GM19328 (cell line): ENCODE measurements around the gene IPP.
"Not testable (repeated sequence)": the region's sequence is repeated elsewhere in the genome, so short reads cannot be mapped to it uniquely, and the experiment has no call there.

ENCODE experiments used
- ATAC-seq: cut with Tn5 transposase; IDR thresholded peaks from one replicate; pipeline ENCODE4 v1.9.1; 2021; ENCODE audit warnings: mild to moderate bottlenecking, moderate library complexity; ENCODE audit not compliant: unreplicated experiment

IPP gene

DNA sequence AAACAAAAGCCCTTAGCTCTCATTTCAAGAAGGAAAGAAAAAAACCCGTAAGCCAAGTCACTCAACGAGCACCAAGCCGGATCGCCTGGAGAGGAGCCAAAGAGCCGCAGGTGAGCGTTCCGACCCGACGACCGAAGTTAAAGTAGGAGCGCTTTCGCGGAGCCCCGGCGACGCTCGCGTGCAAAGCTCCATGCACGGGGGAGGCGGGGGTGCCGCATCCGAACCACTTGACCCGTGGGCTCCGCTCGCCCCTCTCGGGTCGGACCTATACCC lies 64.5 kb downstream of the IPP start:
- ATAC-seq: peak; percentile 11

DNA sequence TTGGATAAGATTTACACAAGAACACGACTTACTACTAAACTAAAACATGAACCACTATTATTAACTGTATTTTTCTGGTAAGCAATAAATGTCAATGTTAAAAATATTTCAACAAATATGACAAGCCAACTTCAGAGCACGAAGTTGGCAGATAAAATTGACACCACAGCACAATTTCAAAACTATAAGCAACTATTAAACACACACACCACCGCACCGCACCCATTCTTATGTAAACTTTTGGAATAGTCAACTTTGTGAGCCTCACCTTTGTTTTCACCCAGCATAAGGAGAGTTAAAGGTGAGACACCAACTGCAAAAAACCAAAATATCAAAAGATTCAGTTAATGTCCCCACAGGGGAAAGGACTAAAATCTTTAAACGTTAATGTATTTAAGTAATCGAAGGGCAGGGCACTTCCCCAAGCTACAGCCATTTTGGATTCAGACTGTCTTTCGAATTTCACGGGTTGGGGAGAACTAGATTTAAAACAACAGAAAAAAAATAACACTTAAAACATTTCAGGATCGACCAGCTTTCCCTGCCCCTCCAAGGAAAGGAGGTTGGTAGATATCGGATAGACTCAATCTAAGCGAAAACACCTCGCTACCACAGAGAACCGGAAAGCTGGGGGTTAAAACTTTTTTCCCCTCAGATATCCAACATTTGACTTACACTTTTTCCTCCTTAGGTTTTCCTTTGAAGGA lies 65.0 kb downstream of the IPP start:
- no peak for ATAC-seq

DNA sequence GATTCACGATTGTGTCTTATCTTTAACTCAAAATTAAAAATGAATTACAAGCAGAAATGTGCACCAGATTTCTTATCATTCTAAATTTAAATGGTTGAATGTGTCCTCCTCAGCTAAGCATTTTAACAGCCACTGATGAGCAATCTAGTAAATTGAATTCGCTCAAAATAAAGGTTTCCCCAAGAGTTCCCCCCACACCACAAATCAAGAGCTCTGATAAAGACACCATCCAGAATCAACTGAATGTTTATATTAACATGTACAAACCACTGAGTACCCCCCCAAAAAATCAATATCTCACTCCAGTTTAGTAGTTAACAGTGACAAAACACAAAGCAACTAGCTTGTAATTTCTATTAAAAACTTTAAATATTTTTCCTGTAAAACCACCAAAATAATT lies 66.1 kb downstream of the IPP start:
- ATAC-seq: no peak

DNA sequence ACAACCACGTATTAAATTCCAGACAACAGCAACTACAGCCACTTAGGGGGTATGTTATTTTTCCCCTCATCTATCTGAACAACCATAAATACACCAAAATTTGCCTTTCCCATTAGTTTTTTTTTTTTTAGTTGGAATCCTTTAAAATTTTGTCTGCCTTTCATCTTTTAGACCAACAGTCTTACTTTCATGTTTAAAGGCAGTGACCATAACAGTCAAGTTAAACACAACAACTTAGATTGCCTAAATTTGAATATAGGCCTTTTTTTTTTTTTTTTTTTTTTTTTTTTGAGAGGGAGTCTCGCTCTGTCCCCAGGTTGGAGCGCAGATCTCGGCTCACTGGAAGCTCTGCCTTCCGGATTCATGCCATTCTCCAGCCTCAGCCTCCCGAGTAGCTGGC lies 67.5 kb downstream of the IPP start:
- ATAC-seq: no peak

DNA sequence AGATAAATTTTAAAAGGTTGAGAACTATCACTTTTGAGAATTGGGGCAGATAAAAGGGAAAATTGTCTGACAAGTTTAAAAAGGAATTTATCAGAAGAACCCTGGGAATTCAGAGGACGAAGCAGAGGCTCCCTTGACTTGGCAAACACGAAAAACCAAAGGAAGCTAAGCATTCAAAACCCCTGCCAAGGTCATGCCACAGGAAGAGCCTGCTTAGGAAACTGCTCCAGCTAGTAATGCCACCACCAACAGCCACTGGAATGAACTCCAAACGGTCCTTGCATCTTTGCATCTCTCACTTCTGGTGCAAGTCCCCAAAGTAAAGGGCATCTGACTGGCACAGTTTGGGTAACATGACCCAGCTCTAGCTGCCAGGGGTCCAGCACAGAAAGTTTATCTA lies 71.3 kb downstream of the IPP start:
- ATAC-seq: no peak

DNA sequence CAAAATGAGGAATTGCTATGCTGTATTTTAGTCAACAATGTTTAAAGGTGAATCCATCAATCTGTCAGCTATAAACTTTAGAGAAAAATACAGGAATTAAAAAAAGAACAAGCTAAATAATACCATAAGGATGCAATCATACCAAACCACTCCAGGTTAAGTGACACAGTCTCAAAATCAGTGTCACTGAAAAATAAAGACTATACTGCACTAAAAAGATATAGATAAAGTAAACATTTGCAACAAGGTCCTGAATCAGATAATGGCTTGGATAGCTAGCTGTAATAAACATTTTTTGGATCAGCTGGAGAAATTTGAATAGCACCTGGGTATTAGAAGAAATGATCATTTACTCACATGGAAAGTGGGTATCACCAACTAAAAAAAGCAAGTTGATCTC lies 72.0 kb downstream of the IPP start:
- no peak for ATAC-seq

DNA sequence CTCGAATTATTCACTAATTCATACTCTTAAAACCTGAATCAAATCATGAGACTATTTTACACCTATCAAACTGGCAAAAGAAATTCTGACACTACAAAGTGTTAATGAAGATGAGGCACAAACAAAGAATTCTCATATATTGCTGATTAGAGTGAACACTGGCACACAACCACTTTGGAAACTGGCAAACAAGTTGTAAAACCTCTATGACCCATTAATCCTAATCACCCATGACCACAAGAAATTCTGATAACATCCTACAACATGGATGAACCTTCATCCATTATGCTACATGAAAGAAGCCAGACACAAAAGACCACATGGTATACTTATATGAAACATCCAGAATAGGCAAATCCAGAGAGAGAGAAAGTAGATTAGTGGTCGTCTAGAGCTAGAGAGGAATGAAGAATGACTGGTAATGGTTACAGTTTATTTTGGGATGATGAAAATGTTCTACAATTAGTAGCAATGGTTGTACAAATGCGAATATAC lies 72.7 kb downstream of the IPP start:
- no peak for ATAC-seq

DNA sequence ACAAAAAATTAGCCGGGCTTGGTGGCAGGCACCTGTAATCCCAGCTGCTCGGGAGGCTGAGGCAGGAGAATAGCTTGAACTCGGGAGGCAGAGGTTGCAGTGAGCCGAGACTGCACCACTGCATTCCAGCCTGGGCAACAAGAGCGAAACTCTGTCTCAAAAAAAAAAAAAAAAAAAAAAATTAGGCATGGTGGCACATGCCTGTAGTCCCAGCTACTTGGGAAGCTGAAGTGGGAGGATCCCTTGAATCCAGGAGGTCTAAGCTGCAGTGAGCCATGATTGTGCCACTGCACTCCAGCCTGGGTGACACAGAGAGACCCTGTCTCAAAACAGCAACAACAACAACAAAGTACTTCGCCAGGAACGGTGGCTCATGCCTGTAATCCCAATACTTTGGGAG lies 73.9 kb downstream of the IPP start:
- not testable (repeated sequence) for ATAC-seq

DNA sequence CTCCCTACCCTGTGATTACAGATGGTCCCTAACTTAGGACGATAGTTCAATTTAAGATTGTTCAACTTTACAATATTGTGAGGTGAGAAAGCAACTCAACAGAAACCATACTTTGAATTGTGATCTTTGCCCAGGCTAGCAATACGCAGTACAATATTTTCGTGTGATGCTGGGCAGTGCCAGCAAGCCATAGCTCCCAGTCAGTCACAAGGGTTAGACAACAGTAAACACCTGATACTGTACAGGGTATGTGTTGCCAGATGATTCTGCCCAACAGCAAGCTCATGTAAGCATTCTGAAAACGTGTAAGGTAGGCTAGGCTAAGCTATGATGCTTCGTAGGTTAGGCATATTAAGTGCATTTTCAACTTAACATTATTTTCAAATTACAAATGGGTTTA lies 76.0 kb downstream of the IPP start:
- ATAC-seq: no peak

DNA sequence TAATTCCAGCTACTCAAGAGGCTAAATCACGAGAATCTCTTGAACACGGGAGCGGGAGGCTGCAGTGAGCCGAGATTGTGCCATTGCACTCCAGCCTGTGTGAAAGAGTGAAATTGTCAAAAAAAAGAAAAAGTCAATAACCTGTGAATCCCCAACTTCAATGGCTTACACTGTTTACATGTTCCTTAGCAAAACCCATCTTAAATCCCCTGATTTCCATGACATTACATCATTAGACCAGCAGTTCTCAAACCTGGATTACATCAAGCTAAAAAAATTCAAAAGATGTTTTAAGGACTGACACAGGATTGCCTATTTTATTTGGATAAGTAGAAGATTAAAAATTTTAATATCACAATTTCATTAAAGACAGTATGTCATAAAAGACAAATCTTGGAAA lies 76.5 kb downstream of the IPP start:
- no peak for ATAC-seq

DNA sequence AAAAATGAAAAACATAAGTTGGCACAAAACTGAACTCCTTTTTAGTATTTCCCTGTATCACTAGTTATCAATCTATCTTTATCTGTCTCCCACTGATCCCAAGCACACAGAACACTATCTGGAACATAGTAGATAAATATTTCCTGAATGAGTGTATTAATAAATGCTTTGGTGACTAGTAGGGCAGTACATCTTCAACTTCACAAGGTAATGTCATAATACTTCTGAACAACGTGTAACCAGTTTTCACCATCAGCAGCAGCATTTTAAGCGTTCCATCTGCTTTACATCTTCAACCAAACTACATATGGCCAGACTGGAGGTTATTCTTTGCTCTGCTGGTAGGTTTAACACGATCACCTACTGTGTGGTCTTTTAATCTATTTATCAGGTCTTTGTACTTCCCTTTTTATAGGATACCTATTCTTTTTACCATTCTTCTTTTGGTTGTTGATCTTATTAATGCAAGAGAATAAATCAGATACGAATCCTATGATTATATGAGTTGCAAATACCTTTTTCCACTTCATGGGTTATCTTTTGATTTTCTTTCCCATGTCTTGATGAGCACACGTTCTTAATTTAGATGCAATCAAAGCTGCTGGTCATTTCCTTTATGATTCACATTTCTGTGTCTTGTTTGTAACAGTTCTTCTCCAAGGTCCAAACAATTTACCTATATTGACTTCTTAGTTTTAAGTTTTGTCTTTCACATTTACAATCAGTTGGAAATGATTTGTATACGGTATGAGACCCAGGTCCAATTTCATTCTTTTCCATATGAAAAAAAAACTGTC lies 80.4 kb downstream of the IPP start:
- ATAC-seq: no peak

DNA sequence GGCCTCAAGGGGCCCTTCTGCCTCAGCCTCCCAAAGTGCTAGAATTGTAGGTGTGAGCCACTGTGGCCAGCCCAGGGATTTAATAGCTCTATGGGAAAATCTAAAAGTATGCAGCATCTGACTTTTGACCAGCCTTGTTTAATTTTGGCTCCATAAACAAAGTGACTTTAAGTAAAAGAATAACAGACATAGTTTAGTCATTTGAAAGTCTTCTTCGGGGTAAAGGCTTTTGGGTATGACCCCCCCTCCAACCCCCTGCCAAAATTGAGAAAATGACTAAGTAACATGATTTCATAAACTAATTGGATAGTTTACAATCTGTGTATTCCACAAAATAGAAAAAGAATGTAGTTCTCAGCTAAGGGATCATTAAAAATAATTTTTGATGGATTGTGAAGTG lies 81.1 kb downstream of the IPP start:
- ATAC-seq: no peak

DNA sequence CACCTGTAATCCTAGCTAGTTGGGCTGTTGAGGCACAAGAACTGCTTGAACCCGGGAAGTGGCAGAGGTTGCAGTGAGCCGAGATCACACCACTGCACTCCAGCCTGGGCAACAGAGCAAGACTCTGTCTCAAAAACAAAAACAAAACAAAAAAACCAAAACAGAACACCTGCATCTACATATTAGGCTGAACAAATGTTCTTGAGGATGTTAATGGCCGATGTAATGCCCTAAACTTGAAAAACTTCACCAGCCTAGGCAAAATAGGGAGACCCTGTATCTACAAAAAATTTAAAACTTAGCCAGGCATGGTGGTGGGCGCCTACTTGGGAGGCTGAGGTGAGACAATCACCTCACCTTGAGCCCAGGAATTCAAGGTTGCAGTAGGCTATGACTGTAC lies 81.9 kb downstream of the IPP start:
- no peak for ATAC-seq

DNA sequence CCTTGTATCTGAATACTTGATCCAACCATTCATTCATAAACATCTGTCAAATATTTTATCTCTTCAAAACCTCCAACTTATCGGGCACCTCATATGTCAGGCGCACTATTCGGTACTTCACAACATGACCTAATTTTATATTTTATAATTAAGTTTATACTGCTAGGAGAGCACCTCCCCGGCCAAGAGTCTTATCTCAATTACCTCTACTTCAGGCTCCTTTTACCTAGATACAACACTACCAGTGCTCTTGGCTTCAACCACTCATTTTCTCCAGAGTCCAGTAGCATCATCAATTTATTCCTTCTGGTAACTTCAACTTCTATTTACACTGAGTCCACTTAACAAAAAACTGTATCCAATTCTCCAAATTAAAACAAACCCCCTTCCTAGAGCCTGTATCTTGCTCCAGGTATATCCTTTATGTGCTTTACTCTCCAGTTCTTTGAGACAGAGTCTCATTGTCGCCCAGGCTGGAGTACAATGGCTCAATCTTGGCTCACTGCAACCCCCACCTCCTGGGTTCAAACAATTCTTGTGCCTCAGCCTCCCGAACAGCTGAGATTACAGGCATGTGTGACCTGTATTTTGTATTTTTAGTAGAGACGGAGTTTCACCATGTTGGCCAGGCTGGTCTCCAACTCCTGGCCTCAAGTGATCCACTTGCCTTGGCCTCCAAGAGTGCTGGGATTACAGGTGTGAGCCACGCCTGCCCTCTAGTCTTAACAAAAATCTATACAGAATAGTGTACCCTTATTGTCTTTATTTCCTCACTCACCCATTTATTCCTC lies 82.9 kb downstream of the IPP start:
- no peak for ATAC-seq

DNA sequence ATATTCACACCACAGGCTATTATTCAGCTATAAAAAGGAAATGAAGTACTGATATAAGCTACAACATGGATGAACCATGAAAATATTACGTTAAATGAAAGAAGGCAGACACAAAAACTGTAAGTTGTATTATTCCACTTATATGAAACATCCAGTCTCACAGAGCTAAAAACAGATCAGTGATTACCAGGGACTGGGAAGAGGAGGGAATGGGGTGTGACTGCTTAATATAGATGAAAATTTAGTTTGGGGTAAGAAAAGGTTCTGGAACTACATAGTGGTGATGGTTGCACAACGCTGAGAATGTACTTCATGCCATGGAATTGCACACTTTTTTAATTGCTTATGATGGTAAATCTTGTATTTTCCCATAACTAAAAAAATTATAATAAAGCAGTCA lies 83.6 kb downstream of the IPP start:
- ATAC-seq: no peak

DNA sequence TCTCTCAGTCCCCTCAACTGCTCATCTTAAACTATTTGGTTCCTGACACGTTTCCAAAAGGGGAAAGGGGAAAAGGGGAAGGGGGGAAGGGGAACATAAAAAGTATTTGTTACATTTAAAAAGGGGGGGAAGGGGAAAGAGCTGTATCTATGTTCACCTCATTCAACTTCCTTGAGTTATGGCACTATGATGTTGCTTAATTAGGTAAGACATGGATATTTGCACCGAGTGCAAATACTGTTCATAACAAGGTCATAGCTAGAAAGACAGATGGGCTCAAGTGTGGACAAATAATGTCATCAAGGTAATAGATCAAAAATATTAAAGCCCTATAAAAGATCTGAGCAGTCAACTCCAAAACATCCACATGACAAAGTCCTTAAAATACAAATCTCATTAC lies 90.1 kb downstream of the IPP start:
- no peak for ATAC-seq

DNA sequence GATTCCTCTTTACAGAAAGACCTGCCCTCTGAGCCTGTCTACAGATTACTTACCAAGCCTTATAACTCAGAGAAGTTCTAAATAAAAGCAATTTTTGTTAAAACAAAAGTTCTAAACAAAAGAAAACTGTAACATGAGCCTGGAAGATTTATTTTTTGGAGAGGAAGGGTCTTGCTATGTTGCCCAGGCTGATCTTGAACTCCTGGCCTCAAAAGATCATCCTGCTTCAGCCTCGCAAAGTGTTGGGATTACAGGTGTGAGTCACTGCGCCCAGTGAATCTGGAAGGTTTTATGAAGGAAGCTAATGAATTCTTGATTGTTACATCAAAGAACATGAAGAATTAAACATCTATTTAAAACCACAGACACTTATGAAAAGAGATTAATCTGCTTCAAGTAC lies 91.2 kb downstream of the IPP start:
- no peak for ATAC-seq

DNA sequence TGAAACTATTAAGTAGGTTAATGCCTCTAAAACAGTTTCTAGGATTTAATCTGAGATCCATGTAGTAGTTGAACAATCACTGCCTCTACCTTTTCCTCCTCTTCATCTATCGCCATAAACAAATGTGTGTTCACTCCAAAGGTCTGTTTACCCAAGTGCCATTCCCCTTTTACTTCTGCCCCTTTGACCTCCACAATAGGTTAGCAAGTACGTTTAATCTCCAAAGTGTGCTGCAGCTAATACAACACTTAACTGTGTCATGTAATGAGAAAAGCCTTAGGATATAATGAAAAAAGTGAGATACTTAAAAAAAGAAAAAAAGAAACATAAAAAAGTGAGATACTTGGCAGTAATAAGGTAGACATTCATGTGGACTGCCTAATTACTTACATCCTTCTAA lies 92.3 kb downstream of the IPP start:
- no peak for ATAC-seq

DNA sequence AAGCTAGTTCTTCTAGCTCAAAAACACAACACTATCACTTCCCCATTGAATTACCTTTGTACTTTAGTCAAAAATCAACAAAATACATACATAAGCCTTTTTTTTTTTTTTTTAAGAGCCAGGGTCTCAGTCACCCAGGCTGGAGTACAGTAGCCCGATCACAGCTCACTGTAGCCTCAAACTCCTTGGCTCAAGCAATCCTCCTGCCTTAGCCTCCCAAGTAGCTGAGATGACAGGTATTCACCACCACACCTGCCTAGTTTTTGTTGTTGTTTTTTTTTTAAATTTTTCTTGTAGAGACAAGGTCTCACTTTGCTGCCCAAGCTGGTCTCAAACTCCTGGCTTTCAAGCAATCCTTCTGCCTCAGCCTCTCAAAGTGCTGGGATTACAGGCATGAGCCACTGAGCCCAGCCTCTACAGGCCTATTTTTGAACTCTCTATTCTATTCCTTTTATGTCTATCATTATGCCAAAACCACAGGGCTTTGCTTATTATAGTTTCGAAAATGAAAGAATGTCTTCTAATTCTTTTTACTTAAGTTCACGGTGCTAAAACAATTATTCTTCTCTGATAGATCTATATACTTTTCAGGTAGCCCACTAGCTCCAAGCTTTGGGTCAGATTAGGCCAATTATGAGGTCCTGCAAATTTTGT lies 93.8 kb downstream of the IPP start:
- ATAC-seq: no peak

DNA sequence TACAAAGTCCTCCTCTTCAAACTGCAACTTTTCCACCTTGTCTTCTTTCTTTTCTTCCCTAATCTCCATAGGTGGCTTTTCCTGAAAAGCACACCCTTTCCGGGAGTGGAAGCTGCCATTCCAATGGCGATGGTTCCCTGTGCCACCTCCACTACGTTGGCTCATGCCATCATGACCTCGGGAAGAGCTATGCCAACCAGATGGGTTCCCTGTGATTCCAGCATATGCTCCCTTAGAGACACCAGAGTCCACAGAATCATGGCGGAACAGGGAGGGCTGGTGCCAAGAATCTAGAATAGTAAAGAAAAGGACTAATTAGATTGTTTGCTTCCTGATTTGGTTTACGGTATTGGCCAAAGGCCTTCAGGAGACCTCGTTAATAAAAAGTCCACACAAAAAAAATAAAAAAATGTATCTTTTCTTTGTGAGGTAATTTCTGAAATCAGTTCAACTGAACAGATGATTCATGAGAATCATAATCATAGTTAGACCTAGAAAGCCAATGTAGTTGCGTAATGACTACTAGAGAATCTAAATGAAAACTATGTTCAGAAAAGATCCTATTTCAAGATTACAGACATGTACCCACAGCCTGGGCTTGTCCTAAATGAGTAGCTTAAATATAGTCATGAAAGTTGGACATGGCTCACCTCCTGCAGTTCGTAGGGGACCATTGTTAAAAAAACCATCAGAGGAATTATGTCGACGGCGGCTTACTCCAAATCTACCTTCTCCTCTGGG lies 95.7 kb downstream of the IPP start:
- ATAC-seq: no peak
